Left ventricle myocardium inferior (tissue), 1 donor: ENCODE measurements around the gene DNAH8. TPM values are rescaled to one million over a fixed set of nuclear protein-coding genes. Genes with fewer than 3 reads are reported as not detected.
"Not testable (repeated sequence)": the region's sequence is repeated elsewhere in the genome, so short reads cannot be mapped to it uniquely, and the experiment has no call there.

Experiments used
- DNase-seq: peaks from one replicate; pipeline ENCODE4 v3.0.0-alpha.2; 2020
- H3K27ac ChIP-seq: fragments of 200-600 bp; replicated peaks from 2 replicates; pipeline ENCODE4 v1.8.0; 2021
- H3K27me3 ChIP-seq: fragments of 200-600 bp; 2 replicates; pipeline ENCODE4 v1.8.0; 2021; ENCODE audit warnings: low read depth
- H3K36me3 ChIP-seq: fragments of 200-600 bp; 2 replicates; pipeline ENCODE4 v1.8.0; 2021
- H3K4me1 ChIP-seq: fragments of 200-600 bp; 2 replicates; pipeline ENCODE4 v1.8.0; 2021
- H3K4me3 ChIP-seq: fragments of 200-600 bp; 2 replicates; pipeline ENCODE4 v1.8.0; 2021; ENCODE audit warnings: mild to moderate bottlenecking, moderate library complexity
- H3K9me3 ChIP-seq: fragments of 200-600 bp; replicated peaks from 2 replicates; pipeline ENCODE4 v1.8.0; 2021
- CTCF ChIP-seq: fragments of 200-600 bp; IDR thresholded peaks from 2 replicates; pipeline ENCODE4 v1.8.0; 2021; ENCODE audit warnings: antibody characterized with exemption, mild to moderate bottlenecking, borderline replicate concordance
- intact Hi-C: fragments of 100-400 bp; cut with micrococcal nuclease; formaldehyde crosslinking; loops from one replicate; pipeline ENCODE4 v1.11.0; 2022
- total RNA-seq: library from RNA; stranded (reverse); fragmentation: NEBNext Ultra II Directional; extraction: Animal tissue kit (Norgen Biotek cat#: 25700); gene quantifications from one replicate; pipeline ENCODE4 v1.2.1, GENCODE V29; 2021
- donor health status: DM: no; HTN: yes; CAD: no; lungs with severe emphysema.

The DNAH8 gene
- total RNA-seq, 1 donor from 2014 or later = 0.03 TPM

- Histone ChIP-seq H3K27ac (no peak overlapping the region), H3K4me1 (no peaks in the 10 kb centered on the region), H3K9me3 (no peaks in the 10 kb centered on the region), H3K27me3 (peaks cover 71% of the 10 kb centered on the region), H3K36me3 (no peaks in the 10 kb centered on the region), H3K4me3 (no peak overlapping the region)
- TF ChIP-seq CTCF = no peak
- intact Hi-C loops = no loop called here
- no peak for DNase-seq
These were observed 77.2 kb downstream of the DNAH8 start for GRCh38 chr6:38792356-38792755.

DNA sequence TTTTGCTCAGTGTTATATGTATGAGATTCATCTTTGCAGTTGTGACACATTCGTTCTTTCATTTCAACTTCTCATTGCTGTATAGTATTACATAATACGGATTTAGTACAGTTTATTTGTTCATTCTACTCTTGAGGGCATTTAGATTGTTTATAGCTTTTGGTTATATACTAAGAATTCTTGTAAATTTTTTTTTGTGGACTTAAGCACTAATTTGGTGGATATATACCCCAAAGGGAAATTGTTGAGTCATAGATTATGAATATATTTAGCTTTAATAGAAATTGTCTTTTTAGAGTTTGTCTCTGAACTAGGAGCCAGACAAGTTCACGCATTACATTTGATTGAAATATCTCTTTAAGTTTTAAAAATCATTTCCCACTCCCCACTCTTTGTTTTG is 79.6 kb downstream of the DNAH8 start:
- no peaks in the 10 kb centered on the region for H3K36me3 ChIP-seq
- H3K27me3 ChIP-seq = peaks cover 76% of the 10 kb centered on the region
- H3K4me1 ChIP-seq = no peaks in the 10 kb centered on the region
- no peaks in the 10 kb centered on the region for H3K9me3 ChIP-seq
- H3K4me3 ChIP-seq = no peak overlapping the region
- no peak for DNase-seq
- no peak overlapping the region for H3K27ac ChIP-seq
- intact Hi-C loops = no loop called here
- TF ChIP-seq CTCF = no peak

- H3K4me1 ChIP-seq = no peaks in the 10 kb centered on the region
- intact Hi-C loops = no loop called here
- H3K27me3 ChIP-seq = peaks cover 72% of the 10 kb centered on the region
- H3K36me3 ChIP-seq = no peaks in the 10 kb centered on the region
- H3K4me3 ChIP-seq = no peak overlapping the region
- H3K9me3 ChIP-seq = no peaks in the 10 kb centered on the region
- no peak for DNase-seq
- no peak overlapping the region for H3K27ac ChIP-seq
- no peak for TF ChIP-seq CTCF
These were observed 80.9 kb downstream of the DNAH8 start for GRCh38 chr6:38796006-38796405.

- DNase-seq, H3K4me3 ChIP-seq, H3K9me3 ChIP-seq, intact Hi-C loops, H3K27ac ChIP-seq, H3K4me1 ChIP-seq, H3K36me3 ChIP-seq: not testable (repeated sequence)
- peaks cover 73% of the 10 kb centered on the region for H3K27me3 ChIP-seq
These were observed 81.3 kb downstream of the DNAH8 start for GRCh38 chr6:38796437-38796836.

DNA sequence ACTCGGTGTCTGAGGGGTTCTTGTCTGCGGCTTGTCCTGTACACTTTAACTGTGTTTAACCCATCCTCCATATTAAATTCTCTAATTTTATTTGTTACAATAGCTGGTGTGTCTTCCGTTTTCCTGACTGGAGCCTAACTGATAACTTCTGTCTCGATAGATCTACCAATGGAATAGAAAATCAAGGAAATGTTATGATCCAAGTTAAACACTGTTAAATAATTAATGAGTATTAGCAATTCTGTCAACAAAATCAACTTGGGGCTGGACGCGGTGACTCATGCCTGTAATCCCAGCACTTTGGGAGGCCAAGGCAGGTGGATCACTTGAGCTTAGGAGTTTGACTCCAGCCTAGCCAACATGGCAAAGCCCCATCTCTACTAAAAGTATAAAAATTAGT is 81.7 kb downstream of the DNAH8 start:
- Histone ChIP-seq H3K9me3 (no peaks in the 10 kb centered on the region), H3K36me3 (no peaks in the 10 kb centered on the region), H3K27ac (no peak overlapping the region), H3K4me1 (no peaks in the 10 kb centered on the region), H3K27me3 (peaks cover 73% of the 10 kb centered on the region), H3K4me3 (no peak overlapping the region)
- TF ChIP-seq CTCF = no peak
- no peak for DNase-seq
- intact Hi-C loops = no loop called here

- Histone ChIP-seq H3K27ac (no peak overlapping the region), H3K9me3 (no peaks in the 10 kb centered on the region), H3K4me3 (no peak overlapping the region), H3K36me3 (no peaks in the 10 kb centered on the region), H3K4me1 (no peaks in the 10 kb centered on the region), H3K27me3 (peaks cover 73% of the 10 kb centered on the region)
- no peak for TF ChIP-seq CTCF
- intact Hi-C loops = no loop called here
- DNase-seq = no peak
These were observed 82.3 kb downstream of the DNAH8 start for GRCh38 chr6:38797391-38797790.
